ENCODE measurements around the gene F2RL1. TPM values are rescaled to one million over a fixed set of nuclear protein-coding genes. Genes with fewer than 3 reads are reported as not detected.

F2RL1 gene
- total and polyA plus RNA-seq, 2 experiments from 2014 or later: 130 to 210 TPM

- H3K9me2 ChIP-seq (replicated peaks; ENCODE audit: insufficient read depth): no peaks in the 10 kb centered on the region
- H3K27me3 ChIP-seq: no peaks in the 10 kb centered on the region
- no peak within 1 kb of the TSS for H3K4me3 ChIP-seq
- TF ChIP-seq EZH2 (IDR thresholded peaks at IDR 0.05; ENCODE audit: borderline replicate concordance) (no peak), CTCF (IDR thresholded peaks at IDR 0.05; ENCODE audit: poor library complexity) (no peak), EZH2phosphoT487 (IDR thresholded peaks at IDR 0.05; ENCODE audit: low read depth, severe bottlenecking, unreplicated experiment) (no peak)
- no peaks in the 10 kb centered on the region for H3K79me2 ChIP-seq
- H2AFZ ChIP-seq: peak within 1 kb of the TSS; percentile 64
- no peaks in the 10 kb centered on the region for H3K4me1 ChIP-seq (ENCODE audit: insufficient read depth)
- no peaks in the 10 kb centered on the region for H3K9me3 ChIP-seq (ENCODE audit: low read depth)
- H3K36me3 ChIP-seq (replicated peaks; ENCODE audit: insufficient read depth, low read depth): no peaks in the 10 kb centered on the region
- WGBS (ENCODE audit: low lambda C conversion rate, missing lambda C conversion rate): 70% methylated on average over 18 of the region's 18 CpGs
- peak; percentile 75 for DNase-seq (ENCODE audit: low spot score)
- H4K20me1 ChIP-seq (ENCODE audit: insufficient read depth, poor library complexity, severe bottlenecking): no peaks in the 10 kb centered on the region
- peak within 1 kb of the TSS; percentile 69 for H3K27ac ChIP-seq
- H3K4me2 ChIP-seq: no peak within 1 kb of the TSS
Observed at GRCh38 chr5:76849419-76850291, 30.8 kb downstream of the F2RL1 start, which contains the start of gene S100Z. Gene S100Z, plus strand, starts transcription at chr5:76850014. Its CDS starts 25,346 bp downstream, at chr5:76875360.

GRCh38 chr5:76850543-76851145, 31.8 kb downstream of the F2RL1 start:
- 95% methylated on average over 6 of the region's 8 CpGs for WGBS (ENCODE audit: low lambda C conversion rate, missing lambda C conversion rate)

GRCh38 chr5:76851728-76852369, 33.0 kb downstream of the F2RL1 start:
- H3K9me3 ChIP-seq (ENCODE audit: low read depth): no peaks in the 10 kb centered on the region
- H3K79me2 ChIP-seq: no peaks in the 10 kb centered on the region
- no peaks in the 10 kb centered on the region for H3K27me3 ChIP-seq
- H3K27ac ChIP-seq: no peak overlapping the region
- no peaks in the 10 kb centered on the region for H3K36me3 ChIP-seq (replicated peaks; ENCODE audit: insufficient read depth, low read depth)
- no peaks in the 10 kb centered on the region for H3K9me2 ChIP-seq (replicated peaks; ENCODE audit: insufficient read depth)
- peaks cover 7% of the 10 kb centered on the region for H3K4me1 ChIP-seq (ENCODE audit: insufficient read depth)
- no peak for TF ChIP-seq EZH2phosphoT487 (IDR thresholded peaks at IDR 0.05; ENCODE audit: low read depth, severe bottlenecking, unreplicated experiment)
- no peak for TF ChIP-seq CTCF (IDR thresholded peaks at IDR 0.05; ENCODE audit: poor library complexity)
- TF ChIP-seq EZH2 (IDR thresholded peaks at IDR 0.05; ENCODE audit: borderline replicate concordance): no peak
- no peaks in the 10 kb centered on the region for H4K20me1 ChIP-seq (ENCODE audit: insufficient read depth, poor library complexity, severe bottlenecking)
- DNase-seq (ENCODE audit: low spot score): no peak
- 79% methylated on average over 7 of the region's 7 CpGs for WGBS (ENCODE audit: low lambda C conversion rate, missing lambda C conversion rate)
- no peak overlapping the region for H3K4me3 ChIP-seq
- no peak overlapping the region for H2AFZ ChIP-seq
- H3K4me2 ChIP-seq: no peak overlapping the region

More at GRCh38 chr5:76850543-76851145, 31.8 kb downstream of the F2RL1 start:
- H3K36me3 ChIP-seq (replicated peaks; ENCODE audit: insufficient read depth, low read depth): no peaks in the 10 kb centered on the region
- H3K9me2 ChIP-seq (replicated peaks; ENCODE audit: insufficient read depth): no peaks in the 10 kb centered on the region
- DNase-seq (ENCODE audit: low spot score): no peak
- H3K27me3 ChIP-seq: no peaks in the 10 kb centered on the region
- H3K27ac ChIP-seq: peak overlapping the region; percentile 69
- H4K20me1 ChIP-seq (ENCODE audit: insufficient read depth, poor library complexity, severe bottlenecking): no peaks in the 10 kb centered on the region
- TF ChIP-seq EZH2 (IDR thresholded peaks at IDR 0.05; ENCODE audit: borderline replicate concordance) (no peak), CTCF (IDR thresholded peaks at IDR 0.05; ENCODE audit: poor library complexity) (no peak), EZH2phosphoT487 (IDR thresholded peaks at IDR 0.05; ENCODE audit: low read depth, severe bottlenecking, unreplicated experiment) (no peak)
- H2AFZ ChIP-seq: no peak overlapping the region
- H3K9me3 ChIP-seq (ENCODE audit: low read depth): no peaks in the 10 kb centered on the region
- peaks cover 7% of the 10 kb centered on the region for H3K4me1 ChIP-seq (ENCODE audit: insufficient read depth)
- no peaks in the 10 kb centered on the region for H3K79me2 ChIP-seq
- H3K4me3 ChIP-seq: no peak overlapping the region
- H3K4me2 ChIP-seq: no peak overlapping the region

Data from hepatocyte (in vitro differentiated cells).